Natural killer cell (primary cell): ENCODE measurements around the gene DTNB. TPM values are rescaled to one million over a fixed set of nuclear protein-coding genes. Genes with fewer than 3 reads are reported as not detected.
A peak's percentile ranks its signal among the peaks of the same experiment; 100 is the strongest.

ENCODE experiments used
- ATAC-seq, 3 donors: fragments of 150-1000 bp in 2 of 3; fragments of 200-7000 bp in 1 of 3; cut with Tn5 transposase; 1 replicate in 1 of 3; 2 replicates in 2 of 3; pipeline ENCODE4 v1.10.0; 2021; ENCODE audit warnings: mild to moderate bottlenecking in 2 of 3, moderate library complexity in 2 of 3
- DNase-seq, 2 donors: peaks; one replicate each; pipeline versions ENCODE4 v3.0.0 to v3.0.0-alpha.2; 2013 to 2021; ENCODE audit warnings: mixed read lengths in 1 of 2
- H3K27ac ChIP-seq: one replicate; pipeline ENCODE4 v1.5.1; 2013; ENCODE audit warnings: mild to moderate bottlenecking, low read length
- H3K27me3 ChIP-seq: one replicate; pipeline ENCODE4 v1.6.1; 2013; ENCODE audit warnings: low read length; ENCODE audit not compliant: control insufficient read depth, insufficient read depth
- H3K36me3 ChIP-seq: one replicate; pipeline ENCODE4 v1.6.1; 2013; ENCODE audit warnings: low read length; ENCODE audit not compliant: control insufficient read depth, insufficient read depth
- H3K4me1 ChIP-seq: one replicate; pipeline ENCODE4 v1.6.1; 2013; ENCODE audit warnings: low read length; ENCODE audit not compliant: control insufficient read depth, insufficient read depth
- H3K4me3 ChIP-seq: one replicate; pipeline ENCODE4 v1.5.1; 2013; ENCODE audit warnings: low read length
- H3K9me3 ChIP-seq: one replicate; pipeline ENCODE4 v1.6.1; 2013; ENCODE audit warnings: low read length; ENCODE audit not compliant: control insufficient read depth, insufficient read depth
- H3K27ac Mint-ChIP-seq, 2 donors: one replicate each; pipeline ENCODE4 v1.8.0; 2022; ENCODE audit warnings: mild to moderate bottlenecking in 2 of 2, mixed read lengths in 2 of 2, moderate library complexity in 1 of 2
- H3K27me3 Mint-ChIP-seq, 2 donors: one replicate each; pipeline ENCODE4 v1.8.0; 2022; ENCODE audit warnings: low read depth in 2 of 2, mixed read lengths in 2 of 2
- H3K36me3 Mint-ChIP-seq: one replicate; pipeline ENCODE4 v1.8.0; 2022; ENCODE audit warnings: mixed read lengths
- H3K4me1 Mint-ChIP-seq, 2 donors: one replicate each; pipeline ENCODE4 v1.8.0; 2022; ENCODE audit warnings: mixed read lengths in 2 of 2
- H3K4me3 Mint-ChIP-seq: one replicate; pipeline ENCODE4 v1.8.0; 2022; ENCODE audit warnings: mild to moderate bottlenecking, moderate library complexity, mixed read lengths
- H3K9me3 Mint-ChIP-seq, 2 donors: one replicate each; pipeline ENCODE4 v1.8.0; 2022; ENCODE audit warnings: mixed read lengths in 2 of 2
- CTCF ChIP-seq: fragments of 200-600 bp; IDR thresholded peaks from one replicate; pipeline ENCODE4 v1.8.0; 2022; ENCODE audit warnings: antibody characterized with exemption
- WGBS: methylation state at CpG from one replicate; pipeline ENCODE4 v1.1.7; 2013; ENCODE audit warnings: missing lambda C conversion rate; ENCODE audit not compliant: insufficient coverage; 5-methylcytosine and 5-hydroxymethylcytosine counted together
- intact Hi-C: fragments of 100-400 bp; cut with micrococcal nuclease; formaldehyde crosslinking; loops from one replicate; pipeline ENCODE4 v1.14.2; 2022
- total RNA-seq, 4 donors: library from RNA; stranded (reverse); fragments of 120-200 nt in 1 of 4; gene quantifications; one replicate each; pipeline versions ENCODE4 v1.2.3 to v1.2.4, GENCODE V29; 2013 to 2022

DTNB gene
- total RNA-seq, 3 donors from 2014 or later (not counting 1 experiment from before 2014, with no cell fraction given) = 20.8 to 33.7 (median 23.6) TPM

GRCh38 chr2:25595393-25595792, 78.0 kb downstream of the DTNB start:
- 98% methylated on average over 6 of the region's 6 CpGs for WGBS
- H3K27ac ChIP-seq = no peak overlapping the region
- H3K4me3 ChIP-seq = no peak overlapping the region
- no peak for TF ChIP-seq CTCF
- no peaks in the 10 kb centered on the region for H3K27me3 Mint-ChIP-seq
- DNase-seq = no peak
- no peak overlapping the region for H3K27ac Mint-ChIP-seq
- no peaks in the 10 kb centered on the region for H3K9me3 Mint-ChIP-seq
- peaks cover 5 to 6% of the 10 kb centered on the region in 2 donors for H3K4me1 Mint-ChIP-seq
- H3K4me1 ChIP-seq = peaks cover 5% of the 10 kb centered on the region
- no peaks in the 10 kb centered on the region for H3K9me3 ChIP-seq
- H3K36me3 ChIP-seq = no peaks in the 10 kb centered on the region
- no peak for ATAC-seq
- no peaks in the 10 kb centered on the region for H3K36me3 Mint-ChIP-seq
- intact Hi-C loops = no loop called here
- no peak overlapping the region for H3K4me3 Mint-ChIP-seq
- H3K27me3 ChIP-seq = no peaks in the 10 kb centered on the region

DNA sequence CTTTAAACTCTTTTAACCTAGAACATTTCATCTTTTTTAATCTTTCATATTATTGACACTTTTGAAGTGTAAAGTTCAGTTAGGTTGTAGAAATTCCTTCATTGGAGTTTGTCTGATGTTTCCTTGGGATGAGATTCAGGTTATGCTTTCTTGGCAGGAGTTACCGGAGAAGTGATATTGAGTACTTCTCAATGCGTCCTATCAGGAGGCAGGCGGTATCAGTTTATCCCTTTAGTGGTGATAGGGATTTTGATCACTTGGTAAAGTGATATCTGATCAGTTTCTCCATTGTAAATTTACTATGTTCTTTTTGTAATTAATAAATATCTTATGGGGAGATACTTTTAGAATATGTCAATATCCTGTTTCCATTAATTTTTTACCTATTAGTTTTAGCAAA, 78.4 kb downstream of the DTNB start:
- 95% methylated on average over 2 of the region's 3 CpGs for WGBS
- Mint-ChIP-seq H3K9me3 (no peaks in the 10 kb centered on the region), H3K4me3 (no peak overlapping the region), H3K27ac (no peak overlapping the region), H3K27me3 (no peaks in the 10 kb centered on the region), H3K36me3 (no peaks in the 10 kb centered on the region), H3K4me1 (peaks cover 5 to 6% of the 10 kb centered on the region in 2 donors)
- DNase-seq = no peak
- intact Hi-C loops = no loop called here
- no peaks in the 10 kb centered on the region for H3K27me3 ChIP-seq
- H3K36me3 ChIP-seq = no peaks in the 10 kb centered on the region
- no peak overlapping the region for H3K4me3 ChIP-seq
- H3K27ac ChIP-seq = no peak overlapping the region
- peaks cover 5% of the 10 kb centered on the region for H3K4me1 ChIP-seq
- TF ChIP-seq CTCF = no peak
- H3K9me3 ChIP-seq = no peaks in the 10 kb centered on the region
- ATAC-seq = no peak

DNA sequence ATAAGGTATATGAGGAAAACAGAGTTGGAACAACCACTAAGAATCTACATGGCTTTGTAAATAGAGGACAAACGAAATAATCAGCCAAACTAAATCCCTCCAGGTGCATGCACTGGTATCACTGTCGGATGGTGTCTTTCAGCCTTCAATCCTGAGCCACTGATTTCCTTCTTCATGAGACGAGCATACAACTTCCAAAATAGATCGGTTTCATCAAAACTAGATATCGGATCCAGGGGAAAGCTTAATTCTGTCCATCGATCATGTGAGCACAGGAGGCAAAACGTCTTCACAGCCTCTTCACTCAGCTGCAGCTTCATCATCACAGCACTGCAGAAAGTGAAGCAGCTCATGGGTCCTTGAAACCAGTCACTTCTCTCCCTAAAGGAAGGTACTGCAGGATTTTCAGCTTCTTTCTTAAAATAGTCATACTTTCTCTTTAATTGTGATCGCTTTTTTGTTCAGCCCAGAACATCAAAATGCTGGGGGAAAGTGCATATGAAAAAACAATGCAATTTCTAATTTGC, 80.5 kb downstream of the DTNB start:
- peaks cover 10% of the 10 kb centered on the region for H3K4me1 ChIP-seq
- intact Hi-C loops = no loop called here
- H3K27me3 ChIP-seq = no peaks in the 10 kb centered on the region
- no peak overlapping the region for H3K27ac ChIP-seq
- Mint-ChIP-seq H3K27ac (peak overlapping the region in 1 of 2 donors; percentile 81), H3K36me3 (no peaks in the 10 kb centered on the region), H3K4me3 (no peak overlapping the region), H3K9me3 (no peaks in the 10 kb centered on the region), H3K27me3 (no peaks in the 10 kb centered on the region), H3K4me1 (peaks cover 17 to 20% of the 10 kb centered on the region in 2 donors)
- 93% methylated on average over 8 of the region's 8 CpGs for WGBS
- H3K4me3 ChIP-seq = no peak overlapping the region
- H3K36me3 ChIP-seq = no peaks in the 10 kb centered on the region
- no peak for ATAC-seq
- no peaks in the 10 kb centered on the region for H3K9me3 ChIP-seq
- TF ChIP-seq CTCF = no peak
- no peak for DNase-seq

- Mint-ChIP-seq H3K9me3 (no peaks in the 10 kb centered on the region), H3K4me3 (no peak overlapping the region), H3K36me3 (no peaks in the 10 kb centered on the region), H3K27me3 (no peaks in the 10 kb centered on the region), H3K27ac (no peak overlapping the region), H3K4me1 (peaks cover 22 to 25% of the 10 kb centered on the region in 2 donors)
- Histone ChIP-seq H3K9me3 (no peaks in the 10 kb centered on the region), H3K27ac (no peak overlapping the region), H3K36me3 (no peaks in the 10 kb centered on the region), H3K4me1 (peaks cover 10% of the 10 kb centered on the region), H3K4me3 (no peak overlapping the region), H3K27me3 (no peaks in the 10 kb centered on the region)
- TF ChIP-seq CTCF = no peak
- ATAC-seq (no peak), DNase-seq (no peak)
- WGBS = 97% methylated on average over 15 of the region's 15 CpGs
- intact Hi-C loops = no loop called here
Measured at GRCh38 chr2:25590921-25591505, 82.4 kb downstream of the DTNB start.
